ENCODE measurements around the gene SLC6A18.

DNA sequence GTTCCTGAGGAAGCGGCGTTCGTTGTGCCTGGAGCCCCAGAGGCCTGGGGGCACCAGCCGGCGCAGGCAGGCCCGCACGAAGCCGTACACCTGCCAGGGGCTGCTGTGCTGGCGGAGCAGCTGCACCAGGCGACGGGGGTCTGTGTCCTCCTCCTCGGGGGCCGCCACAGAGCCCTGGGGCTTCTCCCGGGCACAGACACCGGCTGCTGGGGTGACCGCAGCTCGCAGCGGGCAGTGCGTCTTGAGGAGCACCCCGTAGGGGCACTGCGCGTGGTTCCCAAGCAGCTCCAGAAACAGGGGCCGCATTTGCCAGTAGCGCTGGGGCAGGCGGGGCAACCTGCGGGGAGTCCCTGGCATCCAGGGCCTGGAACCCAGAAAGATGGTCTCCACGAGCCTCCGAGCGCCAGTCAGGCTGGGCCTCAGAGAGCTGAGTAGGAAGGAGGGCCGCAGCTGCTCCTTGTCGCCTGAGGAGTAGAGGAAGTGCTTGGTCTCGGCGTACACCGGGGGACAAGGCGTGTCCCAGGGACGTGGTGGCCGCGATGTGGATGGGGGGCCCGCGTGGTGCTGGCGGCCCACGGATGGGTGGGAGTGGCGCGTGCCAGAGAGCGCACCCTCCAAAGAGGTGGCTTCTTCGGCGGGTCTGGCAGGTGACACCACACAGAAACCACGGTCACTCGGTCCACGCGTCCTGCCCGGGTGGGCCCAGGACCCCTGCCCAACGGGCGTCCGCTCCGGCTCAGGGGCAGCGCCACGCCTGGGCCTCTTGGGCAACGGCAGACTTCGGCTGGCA, 68.4 kb downstream of the SLC6A18 start:
- TF ChIP-seq ZNF384 (IDR thresholded peaks at IDR 0.05) = no peak
- TF ChIP-seq ELF4 (IDR thresholded peaks at IDR 0.05) = no peak
